Keratinocyte (primary cell): ENCODE results near the gene FGGY. TPM values are rescaled to one million over a fixed set of nuclear protein-coding genes. Genes with fewer than 3 reads are reported as not detected.

Experiments
- DNase-seq: peaks from one replicate; pipeline ENCODE4 v3.0.0-alpha.2; 2011; ENCODE audit warnings: low read depth, missing footprints, low spot score
- FAIRE-seq: peaks from 2 replicates; lab custom pipeline; 2011; peaks lifted over from hg19 to GRCh38; lab: Jason Lieb, UNC
- H2AFZ ChIP-seq: 2 replicates; pipeline ENCODE4 v1.6.0; 2012; ENCODE audit warnings: low read length, control low read depth, inconsistent platforms; ENCODE audit not compliant: control insufficient read depth
- H3K27ac ChIP-seq: 2 replicates; pipeline ENCODE4 v1.5.1; 2011; ENCODE audit warnings: low read length; ENCODE audit not compliant: control insufficient read depth, insufficient read depth
- H3K27me3 ChIP-seq: 3 replicates; pipeline ENCODE4 v1.6.0; 2011; ENCODE audit warnings: low read length; ENCODE audit not compliant: control insufficient read depth, insufficient read depth; ENCODE audit errors: extremely low read depth
- H3K36me3 ChIP-seq, 2 experiments: 2 replicates in 1 of 2; 3 replicates in 1 of 2; pipeline ENCODE4 v1.5.1; 2011; ENCODE audit warnings: low read length in 2 of 2, mild to moderate bottlenecking in 1 of 2; ENCODE audit not compliant: control insufficient read depth in 2 of 2, insufficient read depth in 2 of 2; ENCODE audit errors: extremely low read depth in 1 of 2
- H3K4me1 ChIP-seq: 3 replicates; pipeline ENCODE4 v1.5.1; 2011; ENCODE audit warnings: low read length; ENCODE audit not compliant: control insufficient read depth, insufficient read depth; ENCODE audit errors: extremely low read depth
- H3K4me2 ChIP-seq: 3 replicates; pipeline ENCODE4 v1.6.0; 2011; ENCODE audit warnings: low read depth, low read length; ENCODE audit not compliant: control insufficient read depth, insufficient read depth; ENCODE audit errors: extremely low read depth
- H3K4me3 ChIP-seq, 3 experiments: fragments of 200-600 bp in 1 of 3; sonication (generic) in 1 of 3; 2 replicates in 2 of 3; 3 replicates in 1 of 3; pipeline ENCODE4 v1.5.1; 2011 to 2016; ENCODE audit warnings: low read length in 3 of 3, mild to moderate bottlenecking in 3 of 3, control low read depth in 2 of 3, inconsistent platforms in 1 of 3, low read depth in 1 of 3, mixed read lengths in 1 of 3, mixed run types in 1 of 3, moderate library complexity in 1 of 3; ENCODE audit not compliant: control insufficient read depth in 2 of 3, insufficient read depth in 2 of 3; ENCODE audit errors: extremely low read depth in 1 of 3
- H3K79me2 ChIP-seq: 2 replicates; pipeline ENCODE4 v1.6.0; 2012; ENCODE audit warnings: low read length; ENCODE audit not compliant: control insufficient read depth, insufficient read depth
- H3K9ac ChIP-seq: 3 replicates; pipeline ENCODE4 v1.6.0; 2011; ENCODE audit warnings: low read length; ENCODE audit not compliant: control insufficient read depth, insufficient read depth; ENCODE audit errors: extremely low read depth
- H3K9me1 ChIP-seq: 3 replicates; pipeline ENCODE4 v1.6.0; 2011; ENCODE audit warnings: low read length; ENCODE audit not compliant: control insufficient read depth, insufficient read depth; ENCODE audit errors: extremely low read depth
- H3K9me3 ChIP-seq: 2 replicates; pipeline ENCODE4 v1.5.1; 2012; ENCODE audit warnings: low read depth, low read length; ENCODE audit not compliant: control insufficient read depth
- H4K20me1 ChIP-seq: 3 replicates; pipeline ENCODE4 v1.6.0; 2011; ENCODE audit warnings: low read length; ENCODE audit not compliant: control insufficient read depth, insufficient read depth; ENCODE audit errors: extremely low read depth
- CTCF ChIP-seq, 3 experiments: IDR thresholded peaks in 1 of 3; conservative IDR thresholded peaks in 1 of 3; optimal IDR thresholded peaks in 1 of 3; 2 replicates in 2 of 3; 3 replicates in 1 of 3; pipeline versions ENCODE3 to v1.5.1; 2011; ENCODE audit warnings: low read length in 3 of 3, mild to moderate bottlenecking in 3 of 3, moderate library complexity in 2 of 3, control low read depth in 1 of 3, inconsistent platforms in 1 of 3; ENCODE audit not compliant: insufficient read depth in 2 of 3; ENCODE audit errors: extremely low read depth in 1 of 3
- EZH2 ChIP-seq: IDR thresholded peaks from one replicate; pipeline ENCODE4 v1.6.1; 2012; ENCODE audit warnings: inconsistent platforms, mild to moderate bottlenecking, low read length, moderate library complexity
- dilution Hi-C: fragments of 300-500 bp; cut with MboI; formaldehyde crosslinking; loops from one replicate; pipeline ENCODE4 v1.7.0; 2020; ENCODE audit warnings: low sequenced_read_pairs; ENCODE audit not compliant: extremely low pct_ligation_motif_present
- polyA plus RNA-seq, 5 experiments: library from polyadenylated mRNA; depleted of rRNA in 3 of 5; stranded (reverse) in 3 of 5; stranded (forward) in 1 of 5; unstranded in 1 of 5; fragments of >200 nt; gene quantifications; 1 replicate in 1 of 5; 2 replicates in 3 of 5; 3 replicates in 1 of 5; pipeline versions ENCODE4 v1.2.1 to v1.2.3, GENCODE V29; 2011 to 2012; ENCODE audit warnings: missing spikeins in 2 of 5, low read depth in 1 of 5, low replicate concordance in 1 of 5

Gene FGGY
- polyA plus RNA-seq, 1 donor (not counting 4 experiments of a cell fraction or from before 2014, with no cell fraction given) = 16.6 TPM

- no peak for DNase-seq
- H4K20me1 ChIP-seq = no peaks in the 10 kb centered on the region
- no peak overlapping the region for H3K9ac ChIP-seq
- no peaks in the 10 kb centered on the region for H3K27me3 ChIP-seq
- no peaks in the 10 kb centered on the region for H3K9me1 ChIP-seq
- no peak overlapping the region for H3K4me3 ChIP-seq
- no peaks in the 10 kb centered on the region for H3K79me2 ChIP-seq
- FAIRE-seq = no peak
- no peaks in the 10 kb centered on the region for H3K36me3 ChIP-seq
- H2AFZ ChIP-seq = no peak overlapping the region
- no peak overlapping the region for H3K27ac ChIP-seq
- peaks cover 31% of the 10 kb centered on the region for H3K4me1 ChIP-seq
- dilution Hi-C loops = no loop called here
- H3K4me2 ChIP-seq = no peak overlapping the region
- TF ChIP-seq CTCF (optimal IDR thresholded peaks at IDR 0.05 in 1 of 3, IDR thresholded peaks at IDR 0.05 in 1 of 3, conservative IDR thresholded peaks at IDR 0.05 in 1 of 3; ENCODE audit: extremely low read depth in 1 of 3, insufficient read depth in 2 of 3, low read length in 3 of 3) = no peak
- no peak for TF ChIP-seq EZH2
- H3K9me3 ChIP-seq = no peaks in the 10 kb centered on the region
These were observed 131.9 kb downstream of the FGGY start for GRCh38 chr1:59428828-59429227.

GRCh38 chr1:59429656-59430055 lies 132.8 kb downstream of the FGGY start:
- FAIRE-seq = no peak
- Histone ChIP-seq H3K79me2 (no peaks in the 10 kb centered on the region), H3K9ac (no peak overlapping the region), H3K27ac (no peak overlapping the region), H4K20me1 (no peaks in the 10 kb centered on the region), H3K27me3 (no peaks in the 10 kb centered on the region), H3K9me3 (no peaks in the 10 kb centered on the region), H3K4me2 (no peak overlapping the region), H3K4me1 (peaks cover 37% of the 10 kb centered on the region), H3K36me3 (no peaks in the 10 kb centered on the region), H3K9me1 (no peaks in the 10 kb centered on the region), H2AFZ (no peak overlapping the region), H3K4me3 (no peak overlapping the region)
- DNase-seq = no peak
- dilution Hi-C loops = no loop called here
- TF ChIP-seq EZH2 (no peak), CTCF (optimal IDR thresholded peaks at IDR 0.05 in 1 of 3, IDR thresholded peaks at IDR 0.05 in 1 of 3, conservative IDR thresholded peaks at IDR 0.05 in 1 of 3; ENCODE audit: extremely low read depth in 1 of 3, insufficient read depth in 2 of 3, low read length in 3 of 3) (no peak)
